Upper lobe of left lung (tissue), 6 donors: ENCODE measurements around the gene CENPK. TPM values are rescaled to one million over a fixed set of nuclear protein-coding genes. Genes with fewer than 3 reads are reported as not detected.

Source experiments
- ATAC-seq, 2 donors: fragments of 200-7000 bp; cut with Tn5 transposase; one replicate each; pipeline ENCODE4 v1.9.1; 2022; ENCODE audit warnings: mild to moderate bottlenecking in 2 of 2, moderate library complexity in 2 of 2; ENCODE audit not compliant: low FRiP score in 2 of 2
- DNase-seq, 2 donors: peaks; one replicate each; pipeline ENCODE4 v3.0.0-alpha.2; 2019 to 2020
- H3K27ac ChIP-seq, 4 donors: fragments of 200-600 bp; sonication (generic); one replicate each; pipeline ENCODE4 v1.5.1; 2016 to 2019
- H3K27me3 ChIP-seq, 4 donors: fragments of 200-600 bp; sonication (generic); one replicate each; pipeline ENCODE4 v1.5.1; 2017 to 2019
- H3K36me3 ChIP-seq, 4 donors: fragments of 200-600 bp; sonication (generic); one replicate each; pipeline ENCODE4 v1.5.1; 2016 to 2019
- H3K4me1 ChIP-seq, 4 donors: fragments of 200-600 bp; sonication (generic); one replicate each; pipeline ENCODE4 v1.5.1; 2018 to 2019
- H3K4me3 ChIP-seq, 4 donors: fragments of 200-600 bp; sonication (generic); one replicate each; pipeline ENCODE4 v1.5.1; 2017 to 2019; ENCODE audit warnings: mild to moderate bottlenecking in 2 of 4, moderate library complexity in 1 of 4
- H3K9me3 ChIP-seq, 4 donors: fragments of 200-600 bp; sonication (generic); one replicate each; pipeline ENCODE4 v1.5.1; 2018 to 2019
- EP300 ChIP-seq, 4 donors: sonication (generic); formaldehyde crosslinking; IDR thresholded peaks; one replicate each; pipeline ENCODE4 v1.5.1; 2017; ENCODE audit warnings: antibody characterized with exemption in 4 of 4, control low read depth in 2 of 4
- POLR2A ChIP-seq, 4 donors: fragments of 450-650 bp; IDR thresholded peaks; one replicate each; pipeline ENCODE4 v1.5.1; 2016 to 2017; ENCODE audit warnings: antibody characterized with exemption in 4 of 4, mild to moderate bottlenecking in 2 of 4
- POLR2AphosphoS5 ChIP-seq, 2 donors: sonication (generic); formaldehyde crosslinking; IDR thresholded peaks; one replicate each; pipeline ENCODE4 v1.5.1; 2017; ENCODE audit warnings: antibody characterized with exemption in 2 of 2
- WGBS, 2 donors: methylation state at CpG; one replicate each; pipeline ENCODE4 v1.1.5; 2017 to 2018; 5-methylcytosine and 5-hydroxymethylcytosine counted together
- total RNA-seq, 6 donors: library from RNA; depleted of rRNA in 4 of 6; stranded (reverse); fragments of >200 nt in 4 of 6; gene quantifications; one replicate each; pipeline versions ENCODE4 v1.1.0 to v1.2.1, GENCODE V29; 2016 to 2021
- TF ChIP-seq, protein P1 (sequence below), 6 experiments: fragments of 450-650 bp in 4 of 6; fragments of 200-600 bp in 2 of 6; sonication (generic) in 2 of 6; IDR thresholded peaks; one replicate each; pipeline ENCODE4 v1.5.1; 2016 to 2019; ENCODE audit warnings: antibody characterized with exemption in 6 of 6
- donor health status: DM: no; HTN: no; CAD: no; lungs with moderate emphysema.
- donor health status: DM: no; HTN: yes; CAD: no; lungs with severe emphysema.

CENPK gene
- total RNA-seq, 6 donors from 2014 or later, result 2.3 to 23.0 (median 4.3) TPM; not detected in 1

GRCh38 chr5:65577141-65577540 lies 14.2 kb upstream of the CENPK start:
- no peak for TF ChIP-seq POLR2A (IDR thresholded peaks at IDR 0.05)
- no peak for TF ChIP-seq POLR2AphosphoS5 (IDR thresholded peaks at IDR 0.05)
- TF ChIP-seq, protein P1, sequence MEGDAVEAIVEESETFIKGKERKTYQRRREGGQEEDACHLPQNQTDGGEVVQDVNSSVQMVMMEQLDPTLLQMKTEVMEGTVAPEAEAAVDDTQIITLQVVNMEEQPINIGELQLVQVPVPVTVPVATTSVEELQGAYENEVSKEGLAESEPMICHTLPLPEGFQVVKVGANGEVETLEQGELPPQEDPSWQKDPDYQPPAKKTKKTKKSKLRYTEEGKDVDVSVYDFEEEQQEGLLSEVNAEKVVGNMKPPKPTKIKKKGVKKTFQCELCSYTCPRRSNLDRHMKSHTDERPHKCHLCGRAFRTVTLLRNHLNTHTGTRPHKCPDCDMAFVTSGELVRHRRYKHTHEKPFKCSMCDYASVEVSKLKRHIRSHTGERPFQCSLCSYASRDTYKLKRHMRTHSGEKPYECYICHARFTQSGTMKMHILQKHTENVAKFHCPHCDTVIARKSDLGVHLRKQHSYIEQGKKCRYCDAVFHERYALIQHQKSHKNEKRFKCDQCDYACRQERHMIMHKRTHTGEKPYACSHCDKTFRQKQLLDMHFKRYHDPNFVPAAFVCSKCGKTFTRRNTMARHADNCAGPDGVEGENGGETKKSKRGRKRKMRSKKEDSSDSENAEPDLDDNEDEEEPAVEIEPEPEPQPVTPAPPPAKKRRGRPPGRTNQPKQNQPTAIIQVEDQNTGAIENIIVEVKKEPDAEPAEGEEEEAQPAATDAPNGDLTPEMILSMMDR (IDR thresholded peaks at IDR 0.05), result no peak
- no peak for TF ChIP-seq EP300 (IDR thresholded peaks at IDR 0.05)
- H3K27me3 ChIP-seq, result no peaks in the 10 kb centered on the region
- peaks cover 5 to 80% (median 28%) of the 10 kb centered on the region in 4 donors for H3K36me3 ChIP-seq
- H3K9me3 ChIP-seq, result no peaks in the 10 kb centered on the region
- DNase-seq (no peak), ATAC-seq (no peak)
- H3K27ac ChIP-seq, result no peak overlapping the region
- no peaks in the 10 kb centered on the region for H3K4me1 ChIP-seq
- no peak overlapping the region for H3K4me3 ChIP-seq

- Histone ChIP-seq H3K36me3 (peaks cover 0 to 61% (median 9%) of the 10 kb centered on the region in 4 donors), H3K4me1 (peaks cover 0 to 2% (median 1%) of the 10 kb centered on the region in 4 donors), H3K27ac (no peak overlapping the region), H3K27me3 (no peaks in the 10 kb centered on the region), H3K4me3 (no peak overlapping the region), H3K9me3 (no peaks in the 10 kb centered on the region)
- ATAC-seq (no peak), DNase-seq (no peak)
- 94% methylated on average over 2 of the region's 2 CpGs for WGBS, 2 donors
- no peak for TF ChIP-seq POLR2A (IDR thresholded peaks at IDR 0.05)
- TF ChIP-seq POLR2AphosphoS5 (IDR thresholded peaks at IDR 0.05), result no peak
Observed at GRCh38 chr5:65570598-65571226, 7.7 kb upstream of the CENPK start.

DNA sequence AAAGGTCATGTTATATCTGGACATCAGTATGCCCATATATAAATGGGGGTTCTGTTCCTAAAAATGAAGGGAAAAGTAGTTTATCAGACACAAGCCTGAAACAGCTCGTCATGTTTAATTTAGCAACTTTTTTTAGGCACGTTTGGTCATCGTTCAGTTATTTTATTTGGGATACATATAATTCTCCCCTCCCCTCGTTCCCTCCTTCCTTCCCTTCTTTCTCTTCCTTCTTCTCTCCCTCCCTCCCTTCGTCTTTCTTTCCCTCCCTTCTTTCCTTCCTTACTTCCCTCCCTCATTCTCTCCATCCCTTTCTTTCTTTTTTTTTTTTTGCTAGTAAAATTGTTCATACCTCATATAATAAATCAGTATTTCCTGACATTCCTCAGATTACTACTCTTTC lies 3.5 kb upstream of the CENPK start:
- Histone ChIP-seq H3K4me3 (no peak overlapping the region), H3K27ac (no peak overlapping the region), H3K9me3 (no peaks in the 10 kb centered on the region), H3K27me3 (no peaks in the 10 kb centered on the region), H3K4me1 (peaks cover 20 to 36% (median 25%) of the 10 kb centered on the region in 4 donors), H3K36me3 (peaks cover 0 to 29% (median 0%) of the 10 kb centered on the region in 4 donors)
- no peak for ATAC-seq
- 75 to 84% methylated on average over 5 of the region's 5 CpGs for WGBS, 2 donors
- DNase-seq, result no peak
- TF ChIP-seq POLR2AphosphoS5 (IDR thresholded peaks at IDR 0.05) (no peak), EP300 (IDR thresholded peaks at IDR 0.05) (no peak), POLR2A (IDR thresholded peaks at IDR 0.05) (no peak)
- TF ChIP-seq, protein P1 (IDR thresholded peaks at IDR 0.05), result no peak

DNA sequence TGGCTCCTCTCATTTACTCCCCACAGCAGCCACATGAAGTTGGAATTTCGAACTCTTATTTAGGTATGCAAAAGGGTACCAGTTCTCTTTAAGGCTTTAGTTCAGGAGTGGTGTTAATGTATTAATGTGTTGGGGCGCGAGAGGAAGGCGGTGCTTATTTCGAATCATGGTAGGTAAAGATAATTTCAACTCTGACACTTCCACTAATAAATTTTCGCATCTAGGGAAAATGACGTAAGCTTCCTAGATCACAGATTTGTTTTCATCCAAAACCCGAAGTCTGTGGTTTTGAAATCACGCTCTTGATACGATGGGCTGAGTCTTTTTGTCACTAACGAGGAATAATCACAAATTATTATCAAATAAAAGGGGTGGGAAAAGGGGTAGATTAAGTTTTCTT lies 809 bp upstream of the CENPK start:
- Histone ChIP-seq H3K9me3 (no peaks in the 10 kb centered on the region), H3K27me3 (no peaks in the 10 kb centered on the region), H3K36me3 (peaks cover 0 to 6% (median 0%) of the 10 kb centered on the region in 4 donors), H3K4me1 (peaks cover 18 to 36% (median 25%) of the 10 kb centered on the region in 4 donors), H3K27ac (peak overlapping the region in 3 of 4 donors; percentile 89 to 93 (median 91)), H3K4me3 (peak overlapping the region; percentile 78 to 88 (median 80))
- WGBS, 2 donors, result 6 to 9% methylated on average over 11 of the region's 11 CpGs
- no peak for DNase-seq
- TF ChIP-seq POLR2AphosphoS5 (IDR thresholded peaks at IDR 0.05) (no peak), EP300 (IDR thresholded peaks at IDR 0.05) (no peak), POLR2A (IDR thresholded peaks at IDR 0.05) (no peak)
- TF ChIP-seq, protein P1 (IDR thresholded peaks at IDR 0.05), result no peak
- no peak for ATAC-seq

DNA sequence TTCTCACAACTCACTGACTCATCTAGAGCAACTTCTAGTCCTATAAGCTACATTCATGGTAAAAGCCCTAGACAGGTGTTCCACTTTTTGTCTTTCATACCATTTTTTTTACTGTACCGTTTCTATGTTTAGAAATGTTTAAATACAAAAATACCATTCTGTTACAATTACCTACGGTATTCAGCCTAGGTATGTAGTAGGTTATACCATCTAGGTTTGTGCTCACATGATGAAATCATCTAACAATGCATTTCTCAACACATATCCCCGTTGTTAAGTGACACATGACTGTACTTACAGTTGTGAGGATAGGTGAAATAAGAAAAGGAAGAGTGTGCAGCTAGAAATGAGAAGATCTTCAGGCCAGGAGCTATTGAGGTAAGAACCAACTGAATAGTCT lies 6.2 kb downstream of the CENPK start:
- DNase-seq, result no peak
- Histone ChIP-seq H3K36me3 (no peaks in the 10 kb centered on the region), H3K9me3 (no peaks in the 10 kb centered on the region), H3K4me3 (no peak overlapping the region), H3K4me1 (no peaks in the 10 kb centered on the region), H3K27me3 (no peaks in the 10 kb centered on the region), H3K27ac (no peak overlapping the region)
- no peak for ATAC-seq
- WGBS, 2 donors, result 83 to 90% methylated on average over 3 of the region's 3 CpGs
- TF ChIP-seq, protein P1 (IDR thresholded peaks at IDR 0.05), result no peak
